ENCODE data around the gene KSR1.

KSR1 gene

DNA sequence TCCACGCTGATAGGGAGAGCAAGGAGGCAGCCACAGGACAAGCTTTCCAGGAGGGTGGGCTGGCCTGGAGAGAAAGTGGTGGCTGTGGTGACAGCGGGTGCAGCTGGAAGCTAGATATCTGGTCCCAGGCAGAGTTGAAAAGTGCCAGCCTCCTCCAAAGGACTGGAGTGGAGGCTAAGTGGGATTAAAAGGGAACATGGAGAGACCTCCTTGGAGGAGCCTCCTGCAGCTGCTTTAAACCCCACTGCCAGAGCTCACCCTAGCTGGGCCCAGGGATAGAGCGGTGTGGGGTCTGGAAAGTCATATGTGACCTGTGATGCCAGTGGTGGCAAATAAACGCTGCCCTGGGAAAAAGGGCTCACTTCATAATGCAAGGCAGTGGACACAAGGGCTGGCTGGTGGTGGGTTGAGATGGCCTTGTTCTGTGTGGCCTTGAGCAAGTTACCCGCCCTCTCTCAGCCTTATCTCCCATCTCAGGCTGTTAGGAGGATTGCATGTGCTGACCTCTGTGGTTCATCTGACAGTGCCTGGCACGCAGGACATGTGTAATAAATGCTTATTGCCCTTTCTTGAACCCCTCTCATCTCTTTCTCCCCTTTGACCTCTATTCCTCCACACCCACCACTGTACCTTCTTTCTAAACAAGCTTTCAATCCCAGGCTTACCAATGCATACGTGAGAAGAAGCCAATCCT lies 113.8 kb downstream of the KSR1 start:
- DNase-seq (ENCODE audit: low spot score): no peak

DNA sequence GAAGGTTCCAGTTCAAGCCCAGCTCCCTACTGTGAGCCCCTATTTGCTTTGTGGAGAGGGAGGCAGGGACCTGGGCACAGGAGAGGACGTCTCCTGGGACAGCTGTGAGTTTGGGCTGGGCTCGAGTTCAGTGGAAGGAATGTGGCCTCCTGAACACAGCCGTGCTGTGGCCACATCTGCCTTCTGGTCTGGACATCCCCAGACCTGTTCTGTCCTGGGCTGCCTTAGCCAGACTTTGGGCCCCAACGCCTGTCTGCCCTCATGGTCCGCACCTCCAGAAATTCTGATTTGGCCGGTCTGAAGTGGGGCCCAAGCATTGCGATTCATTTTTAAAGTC lies 114.3 kb downstream of the KSR1 start:
- no peak for DNase-seq (ENCODE audit: low spot score)

DNA sequence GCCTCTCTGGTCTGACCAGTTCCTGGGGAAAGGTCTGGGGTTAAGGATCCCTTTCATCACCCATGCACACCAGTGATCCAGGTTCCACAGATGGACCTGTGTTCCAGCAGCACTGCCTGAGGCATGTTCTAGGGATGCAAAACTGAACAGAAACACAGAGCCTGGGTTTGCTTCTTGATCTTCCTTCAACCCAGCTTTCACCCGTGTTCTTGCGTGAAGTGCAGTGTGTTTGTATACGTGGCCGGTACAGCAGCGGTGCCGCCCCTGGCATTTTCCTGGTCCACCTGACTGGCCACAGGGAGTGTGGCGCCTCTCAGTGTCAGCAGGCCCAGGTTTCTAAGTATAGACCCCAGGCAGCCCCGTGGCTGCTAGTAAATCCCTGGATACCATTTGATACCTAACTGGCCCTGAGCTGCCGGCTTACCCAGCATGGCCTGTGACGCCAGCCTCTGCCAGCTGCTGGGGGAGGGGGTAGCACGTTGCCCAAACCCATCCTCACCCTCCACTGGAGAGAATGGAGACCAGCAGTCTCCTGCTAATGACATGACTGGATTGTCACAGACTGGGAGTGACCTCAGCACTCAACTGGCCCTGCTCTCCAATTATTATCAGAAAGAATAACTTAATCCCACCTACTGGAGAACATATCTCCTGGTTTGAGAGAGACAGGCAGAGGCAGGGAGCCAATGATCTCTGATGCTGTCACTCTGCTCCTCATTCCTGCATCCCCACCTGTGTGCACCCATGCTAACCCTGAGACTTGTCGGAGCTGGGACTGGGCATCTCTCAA lies 115.5 kb downstream of the KSR1 start:
- DNase-seq (ENCODE audit: low spot score): no peak

DNA sequence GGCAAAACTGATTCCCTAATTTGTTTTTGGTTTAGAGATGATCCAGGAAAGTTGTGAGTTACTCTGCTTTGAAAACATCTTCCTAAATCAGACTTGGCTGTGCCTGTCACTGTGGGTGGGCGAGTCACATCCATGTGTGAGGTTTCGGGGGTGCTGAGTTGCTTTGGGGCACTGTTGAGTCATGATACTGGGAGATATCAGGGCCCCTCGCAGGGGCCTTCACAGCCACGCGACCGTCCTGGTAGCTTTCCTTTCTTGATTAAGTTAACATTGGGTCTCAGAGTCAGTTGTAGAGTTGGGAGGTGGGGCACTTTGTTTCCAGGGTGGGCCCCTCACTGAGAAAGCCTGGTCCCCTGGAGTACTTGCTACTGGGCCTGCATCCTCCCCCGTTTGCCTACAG lies 116.4 kb downstream of the KSR1 start:
- peak; percentile 4 for DNase-seq (ENCODE audit: low spot score)

DNA sequence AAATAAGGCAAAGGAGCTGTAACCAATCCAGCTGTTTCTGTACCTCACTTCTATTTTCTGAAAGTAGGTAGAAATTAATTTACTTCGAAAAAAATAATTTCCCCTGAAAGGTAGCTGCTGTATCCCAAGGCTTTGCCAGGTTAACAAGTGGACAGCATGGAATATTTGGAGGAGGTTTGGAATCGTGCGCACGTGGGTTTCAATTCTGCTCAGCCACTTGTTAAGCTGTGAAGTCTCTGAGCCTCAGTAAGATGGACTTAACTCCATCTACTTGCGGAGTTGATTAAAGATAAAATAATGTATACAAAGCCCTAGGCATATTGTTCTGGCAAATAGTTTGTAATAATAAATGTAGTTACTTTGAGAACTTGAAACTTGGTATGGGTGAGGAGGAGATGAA lies 117.3 kb downstream of the KSR1 start:
- no peak for DNase-seq (ENCODE audit: low spot score)

DNA sequence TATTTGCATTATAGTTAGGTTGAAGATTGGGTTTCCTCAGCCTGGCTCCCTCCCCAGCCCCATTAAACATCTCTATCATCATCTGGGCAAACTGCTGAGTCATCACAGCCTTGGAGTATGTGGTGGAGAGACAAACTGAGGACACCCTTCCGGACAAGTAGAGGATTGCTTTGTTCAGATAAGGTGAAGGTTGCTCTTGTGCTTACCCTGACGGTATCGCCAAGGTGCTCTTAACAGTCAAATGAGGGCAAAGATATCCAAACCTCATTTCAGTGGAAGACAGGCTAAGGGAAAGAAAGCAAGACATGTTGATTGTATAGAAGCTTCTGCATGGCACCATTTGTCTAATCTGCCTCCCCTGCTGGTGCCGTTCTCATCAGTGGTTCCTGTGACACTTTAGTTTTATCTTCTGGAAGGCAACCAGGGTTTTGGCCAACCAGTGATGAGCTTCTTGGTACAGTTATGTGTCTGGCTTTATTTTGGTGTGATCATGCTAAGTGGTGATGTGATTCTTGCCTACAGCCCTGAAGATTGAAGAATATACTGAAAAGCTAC lies 117.8 kb downstream of the KSR1 start:
- no peak for DNase-seq (ENCODE audit: low spot score)

DNA sequence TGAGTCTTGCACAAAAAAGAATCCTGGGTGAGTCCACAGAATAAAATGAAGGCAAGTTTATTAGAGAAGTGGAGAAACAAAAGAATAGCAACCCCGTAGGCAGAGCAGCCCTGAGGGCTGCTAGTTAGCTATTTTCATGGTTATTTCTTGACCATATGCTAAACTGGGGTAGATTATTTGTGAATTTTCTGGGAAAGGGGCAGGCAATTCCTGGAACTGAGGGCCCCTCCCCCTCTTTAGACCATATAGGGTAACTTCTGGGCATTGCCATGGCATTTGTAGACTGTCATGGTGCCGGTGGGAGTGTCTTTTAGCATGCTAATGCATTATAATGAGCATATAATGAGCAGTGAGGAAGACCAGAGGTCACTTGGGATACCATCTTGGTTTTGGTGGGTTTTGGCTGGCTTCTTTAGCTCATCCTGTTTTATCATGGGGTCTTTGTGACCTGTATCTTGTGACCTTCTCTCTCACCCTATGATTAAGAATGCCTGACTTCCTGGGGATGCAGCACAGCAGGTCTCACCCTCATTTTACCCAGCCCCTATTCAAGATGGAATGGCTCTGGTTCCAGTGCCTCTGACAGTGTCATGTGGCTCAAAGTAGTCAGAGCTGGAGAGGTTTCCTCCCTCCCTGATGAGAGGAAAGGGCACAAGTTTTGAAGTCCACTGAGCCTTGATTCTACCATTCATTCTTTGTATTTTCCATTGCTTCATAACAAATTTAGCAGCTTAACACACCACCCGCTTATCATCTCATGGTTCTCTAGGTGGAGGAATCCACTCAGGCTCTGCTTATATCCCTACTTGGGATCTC lies 119.1 kb downstream of the KSR1 start:
- no peak for DNase-seq (ENCODE audit: low spot score)

DNA sequence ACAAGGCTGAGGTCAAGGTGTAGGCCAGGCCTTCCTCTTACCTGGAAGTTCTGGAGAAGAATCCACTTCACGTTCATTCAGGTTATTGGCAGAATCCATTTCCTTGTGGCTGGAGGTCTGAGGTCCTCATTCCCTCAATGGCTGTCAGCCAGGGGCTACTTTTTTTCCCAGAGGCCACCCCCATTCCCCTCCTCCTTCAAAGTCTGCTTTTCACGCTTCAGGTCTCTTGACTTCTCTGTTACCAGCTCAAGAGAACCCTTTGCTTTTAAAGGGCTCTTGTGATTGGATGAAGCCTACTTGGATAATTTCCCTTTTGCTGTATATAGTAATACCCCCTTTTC lies 119.6 kb downstream of the KSR1 start:
- no peak for DNase-seq (ENCODE audit: low spot score)

DNA sequence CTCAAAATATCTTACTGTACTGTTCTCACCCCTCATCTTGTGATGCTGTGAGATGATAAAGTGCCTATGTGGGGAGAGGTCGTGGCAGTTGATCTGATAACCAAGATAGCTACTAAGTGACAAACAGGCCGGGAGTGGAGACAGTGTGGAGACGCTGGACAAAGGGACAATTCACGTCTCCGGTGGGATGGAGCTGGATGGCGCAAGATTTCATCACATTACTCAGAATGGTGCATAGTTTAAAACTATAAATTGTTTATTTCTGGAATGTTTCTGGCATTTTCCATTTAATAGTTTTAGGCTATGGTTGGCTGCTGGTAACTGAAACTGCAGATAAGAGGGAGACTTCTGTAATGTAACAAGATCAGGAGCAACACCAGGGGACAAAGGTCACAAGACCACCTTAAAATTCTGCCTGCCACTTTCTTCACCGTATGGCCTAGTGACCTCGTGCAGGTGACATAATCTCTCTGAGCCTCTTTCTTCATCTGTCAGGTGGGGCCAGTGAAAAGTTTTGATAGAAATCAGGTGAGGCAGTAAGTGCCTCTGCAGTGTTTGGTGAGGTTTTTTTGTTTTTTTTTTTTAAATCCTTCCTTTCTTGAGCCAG lies 120.3 kb downstream of the KSR1 start:
- DNase-seq (ENCODE audit: low spot score): no peak

DNA sequence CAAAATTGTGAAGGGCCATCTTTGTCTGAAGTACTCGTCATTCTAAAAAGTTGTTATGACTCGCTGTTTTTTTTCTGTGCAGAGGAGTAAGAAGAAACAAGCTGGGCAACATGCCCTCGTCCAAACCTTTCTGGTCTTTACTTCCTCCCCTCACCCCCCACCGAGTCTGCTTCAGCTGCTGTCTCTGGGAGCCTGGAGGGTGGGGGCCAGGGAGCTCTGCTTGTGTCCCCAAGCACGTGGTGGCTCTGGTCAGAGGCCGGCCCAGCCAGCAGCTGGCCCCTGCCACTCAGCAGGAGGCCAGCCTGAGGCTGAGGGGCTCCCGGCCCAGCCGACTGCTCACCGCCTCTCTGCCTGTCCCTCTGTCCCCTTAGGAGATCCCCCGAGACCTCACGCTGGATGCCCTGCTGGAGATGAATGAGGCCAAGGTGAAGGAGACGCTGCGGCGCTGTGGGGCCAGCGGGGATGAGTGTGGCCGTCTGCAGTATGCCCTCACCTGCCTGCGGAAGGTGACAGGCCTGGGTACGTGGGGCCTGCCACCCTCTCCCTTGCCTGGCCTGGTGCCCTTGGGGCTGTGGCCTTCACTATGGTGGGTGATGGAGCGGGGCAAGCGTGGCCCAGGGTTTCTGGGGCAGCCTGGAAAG lies 121.0 kb downstream of the KSR1 start:
- DNase-seq (ENCODE audit: low spot score): no peak

DNA sequence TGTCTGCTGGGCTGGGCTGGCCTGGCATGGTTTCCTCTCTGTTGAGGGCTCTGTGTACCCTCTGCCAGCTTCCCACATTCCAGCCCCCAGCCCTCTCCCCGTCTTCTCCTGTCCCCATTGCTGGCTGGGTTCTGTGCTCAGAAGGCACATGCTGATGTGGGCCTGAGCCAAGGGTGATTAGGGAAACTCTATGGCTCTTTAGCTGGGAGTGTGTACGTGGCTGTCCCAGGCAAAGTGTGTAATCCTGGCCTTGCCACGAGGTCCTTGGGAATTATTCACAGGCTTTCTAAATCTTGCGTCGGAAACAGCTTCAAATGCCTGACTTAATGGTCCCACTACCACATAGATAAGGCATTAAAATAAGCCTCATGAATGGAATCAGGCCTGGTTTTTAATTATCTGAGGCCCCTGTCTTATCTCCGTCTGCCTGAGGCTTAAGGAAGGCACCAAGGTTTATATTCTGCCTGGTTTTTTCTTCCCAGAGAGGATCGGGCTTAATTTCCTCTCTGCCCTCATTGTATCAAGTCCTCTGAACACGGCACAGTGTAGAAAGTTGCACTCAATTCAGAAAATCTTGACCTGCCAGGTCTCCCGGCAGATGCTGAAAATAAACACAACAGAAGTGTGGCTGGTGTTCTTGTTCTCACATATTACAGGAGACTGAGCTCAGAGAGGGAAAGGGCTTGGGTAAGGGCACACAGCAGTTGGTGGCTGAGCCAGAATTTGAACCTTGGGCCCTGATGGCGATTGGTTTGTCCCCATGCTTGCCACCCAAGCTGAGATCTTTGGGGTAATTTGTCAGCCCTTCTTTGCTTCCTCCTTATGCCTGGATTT lies 121.9 kb downstream of the KSR1 start:
- DNase-seq (ENCODE audit: low spot score): no peak

DNA sequence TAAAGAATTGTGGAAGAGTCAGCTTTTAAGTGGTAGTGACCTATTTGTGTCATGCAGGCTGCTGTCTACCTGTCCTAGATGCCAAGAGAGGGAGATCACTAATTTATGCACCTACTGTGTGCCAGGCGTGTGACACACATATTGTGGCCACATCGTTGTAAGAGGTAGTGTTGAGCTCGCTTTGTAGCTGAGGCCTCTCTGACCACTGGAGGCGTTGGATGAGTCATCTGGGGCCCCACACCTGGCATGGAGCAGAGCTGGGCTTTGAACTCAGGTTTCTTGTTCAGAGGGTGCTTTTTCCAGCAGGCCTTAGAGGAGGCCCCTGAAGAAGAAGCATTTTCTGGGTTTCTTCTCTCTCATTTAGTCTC lies 122.5 kb downstream of the KSR1 start:
- DNase-seq (ENCODE audit: low spot score): peak; percentile 16

DNA sequence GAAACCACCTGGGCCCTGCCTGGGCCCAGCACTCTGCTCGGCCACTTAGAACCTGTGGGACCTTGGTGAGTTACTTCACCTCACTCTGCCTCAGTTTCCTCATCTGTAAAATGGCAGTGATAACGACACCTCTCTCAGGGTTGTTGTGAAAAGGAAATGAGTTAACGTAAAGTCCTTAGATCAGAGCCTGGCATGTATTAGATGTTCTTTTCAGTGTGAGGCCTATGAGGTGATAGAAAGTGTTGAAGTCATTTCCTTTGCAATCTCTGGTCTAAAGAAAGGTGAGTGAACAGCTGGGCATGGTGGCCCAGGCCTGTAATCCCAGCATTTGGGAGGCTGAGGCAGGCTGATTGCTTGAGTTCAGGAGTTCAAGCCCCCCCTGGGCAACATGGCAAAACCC lies 123.1 kb downstream of the KSR1 start:
- DNase-seq (ENCODE audit: low spot score): no peak

DNA sequence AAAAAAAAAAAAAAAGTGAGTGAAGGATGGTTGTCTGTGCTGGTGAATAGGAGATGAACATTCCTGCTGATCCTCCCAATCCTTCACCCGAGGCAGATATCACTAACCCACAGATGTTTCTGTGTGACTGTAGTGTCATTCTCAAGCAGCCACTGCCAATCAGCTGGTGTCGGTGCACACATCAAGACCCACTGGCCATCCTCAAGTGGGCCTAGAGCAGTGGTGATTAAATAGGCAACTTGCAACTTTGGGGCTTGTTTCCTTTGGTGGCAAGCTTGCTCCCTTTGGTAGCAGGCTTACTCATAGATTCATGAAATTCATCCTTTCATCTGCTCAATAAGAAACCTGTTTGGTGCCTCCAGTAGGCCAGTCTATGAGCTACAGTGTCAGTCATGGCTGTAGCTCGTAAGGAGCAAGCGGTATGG lies 123.7 kb downstream of the KSR1 start:
- DNase-seq (ENCODE audit: low spot score): no peak

DNA sequence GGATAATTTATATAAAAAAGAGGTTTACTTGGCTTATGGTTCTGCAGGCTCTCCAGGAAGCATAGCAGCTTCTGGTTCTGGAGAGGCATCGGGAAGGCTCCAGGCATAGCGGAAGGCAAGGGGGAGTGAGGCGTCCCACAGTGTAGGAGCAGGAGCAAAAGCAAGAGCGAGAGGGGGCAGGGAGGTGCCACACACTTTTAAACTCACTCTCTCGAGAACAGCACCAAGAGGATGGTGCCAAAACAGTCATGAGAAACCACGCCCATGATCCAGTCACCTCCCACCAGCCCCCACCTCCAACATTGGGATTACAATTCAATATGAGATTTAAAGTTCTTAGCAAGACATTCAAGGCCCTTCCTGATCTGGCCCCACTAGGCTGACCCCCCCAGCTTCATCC lies 124.8 kb downstream of the KSR1 start:
- DNase-seq (ENCODE audit: low spot score): no peak

DNA sequence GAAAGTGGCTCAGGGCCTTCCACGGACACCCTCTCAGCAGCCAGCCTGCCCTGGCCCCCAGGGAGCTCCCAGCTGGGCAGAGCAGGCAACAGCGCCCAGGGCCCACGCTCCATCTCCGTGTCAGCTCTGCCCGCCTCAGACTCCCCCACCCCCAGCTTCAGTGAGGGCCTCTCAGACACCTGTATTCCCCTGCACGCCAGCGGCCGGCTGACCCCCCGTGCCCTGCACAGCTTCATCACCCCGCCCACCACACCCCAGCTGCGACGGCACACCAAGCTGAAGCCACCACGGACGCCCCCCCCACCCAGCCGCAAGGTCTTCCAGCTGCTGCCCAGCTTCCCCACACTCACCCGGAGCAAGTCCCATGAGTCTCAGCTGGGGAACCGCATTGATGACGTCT lies 126.4 kb downstream of the KSR1 start:
- DNase-seq (ENCODE audit: low spot score): no peak

DNA sequence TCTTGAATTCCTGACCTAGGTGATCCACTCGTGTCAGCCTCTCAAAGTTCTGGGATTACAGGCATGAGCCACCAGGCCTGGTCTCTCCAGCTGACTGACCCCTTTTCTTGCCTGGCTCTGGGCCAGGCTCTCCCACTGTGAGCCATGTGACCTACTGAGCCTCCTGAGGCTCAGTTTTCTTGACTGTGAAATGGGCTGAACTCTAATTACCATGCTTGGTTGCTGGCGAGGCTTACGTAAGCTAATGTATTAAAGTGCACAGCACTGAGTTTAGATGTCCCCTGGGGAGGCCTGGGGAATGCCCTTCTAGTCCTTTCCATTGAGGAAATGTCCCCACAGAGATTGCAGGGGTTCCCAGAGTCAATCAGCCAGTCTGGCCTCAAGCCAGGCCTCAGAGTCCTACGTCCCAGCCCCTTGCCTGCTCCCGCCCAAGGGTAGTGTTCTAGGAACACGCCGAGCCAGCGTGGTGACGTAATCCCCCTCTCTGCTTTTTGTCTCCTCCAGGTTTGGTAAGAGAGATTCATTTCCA lies 129.0 kb downstream of the KSR1 start:
- no peak for DNase-seq (ENCODE audit: low spot score)

DNA sequence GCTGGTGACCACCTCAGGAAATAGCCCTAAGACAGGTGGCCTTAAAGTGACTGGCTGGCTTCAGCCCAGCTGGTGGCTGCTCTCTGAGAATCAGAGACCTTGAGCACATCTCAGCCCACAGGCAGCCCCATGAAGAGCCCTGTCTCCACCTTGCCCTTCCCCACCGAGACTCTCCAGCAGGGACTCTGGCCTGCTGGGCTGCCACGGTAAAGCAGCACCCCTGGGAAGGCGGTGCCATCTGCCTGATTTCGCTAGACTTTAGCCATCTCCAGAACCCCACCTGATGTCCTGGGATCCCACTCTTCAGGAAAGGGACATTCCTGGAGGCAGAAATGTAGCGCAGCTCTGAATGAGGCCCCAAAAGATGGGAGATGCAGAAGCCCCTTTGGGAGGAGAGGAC lies 129.5 kb downstream of the KSR1 start:
- no peak for DNase-seq (ENCODE audit: low spot score)

DNA sequence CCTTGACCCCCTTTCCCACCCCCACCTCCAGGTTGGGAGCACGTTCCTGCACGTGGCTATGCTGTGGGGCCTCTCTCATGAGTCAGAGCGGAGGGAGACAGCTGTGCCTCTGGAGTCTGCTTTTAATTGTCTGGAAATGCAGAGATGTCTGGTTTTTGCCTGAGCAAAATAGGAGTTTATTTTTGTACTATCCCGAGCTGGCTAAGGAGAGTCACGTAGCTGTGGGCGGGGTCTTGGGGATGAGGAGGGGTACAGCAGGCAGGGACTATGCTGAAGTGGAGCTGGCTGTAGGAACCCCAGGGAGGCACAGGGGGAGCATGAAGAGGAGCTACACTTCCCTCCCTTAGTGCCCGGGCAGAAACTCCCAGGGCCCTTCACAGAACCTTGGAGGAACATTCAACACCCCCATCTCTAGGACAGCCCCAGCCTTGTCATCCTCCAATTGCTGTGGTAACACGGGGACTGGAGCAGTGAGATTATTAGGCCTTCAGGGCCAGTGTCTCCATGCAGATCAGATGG lies 130.0 kb downstream of the KSR1 start:
- DNase-seq (ENCODE audit: low spot score): no peak

DNA sequence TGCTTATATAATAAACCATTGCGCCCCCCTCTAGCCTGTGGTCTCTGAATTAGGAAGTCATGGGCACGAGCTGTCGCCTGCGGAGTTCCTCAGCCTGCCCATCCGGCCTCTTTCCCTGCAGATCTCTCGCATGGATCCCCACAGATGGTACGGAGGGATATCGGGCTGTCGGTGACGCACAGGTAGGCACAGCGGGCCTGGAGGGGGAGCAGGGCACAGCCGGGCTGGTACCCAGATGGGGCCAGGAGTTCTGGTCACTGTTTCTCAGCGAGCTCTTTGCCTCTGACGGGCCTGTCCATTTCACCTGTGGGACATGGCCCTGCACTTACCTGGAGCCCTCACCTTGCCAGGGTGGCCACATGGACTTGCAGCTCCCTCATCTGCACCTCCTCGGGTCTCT lies 132.1 kb downstream of the KSR1 start:
- DNase-seq (ENCODE audit: low spot score): no peak

DNA sequence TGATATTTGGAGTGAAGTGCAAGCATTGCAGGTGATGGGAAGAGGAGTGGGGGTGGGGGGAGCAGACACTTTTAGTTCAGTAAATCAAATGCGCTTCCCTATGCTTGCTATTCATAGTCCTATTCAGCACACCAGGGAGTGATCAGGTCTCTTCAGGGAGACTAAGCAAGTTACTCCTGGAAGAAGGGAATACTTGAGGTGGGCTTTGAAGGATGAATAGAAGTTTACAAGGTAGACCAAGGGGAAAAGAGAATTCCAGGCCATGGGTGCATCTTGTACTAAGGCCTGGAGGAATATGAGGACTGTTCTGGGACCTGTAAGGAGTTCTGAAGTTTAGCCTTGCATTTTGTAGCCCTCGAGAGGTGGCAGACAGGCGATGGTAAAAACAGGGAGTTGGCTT lies 134.6 kb downstream of the KSR1 start:
- no peak for DNase-seq (ENCODE audit: low spot score)

All from CD4-positive, alpha-beta T cell treated with Interleukin-15 for 4 hours (primary cell).